Activated CD4-positive, alpha-beta T cell treated with anti-CD3 and anti-CD28 coated beads for 36 hours (primary cell): Measurements from ENCODE around the gene HECTD1. TPM values are rescaled to one million over a fixed set of nuclear protein-coding genes. Genes with fewer than 3 reads are reported as not detected.
"Not testable (repeated sequence)": the region's sequence is repeated elsewhere in the genome, so short reads cannot be mapped to it uniquely, and the experiment has no call there.

Experiments used
- ATAC-seq: fragments of 200-7000 bp; cut with Tn5 transposase; one replicate; pipeline ENCODE4 v1.10.0; 2021; ENCODE audit warnings: mild to moderate bottlenecking, moderate library complexity
- CTCF ChIA-PET: fragments of 350-600 bp; sonication (Branson Sonifier 250); formaldehyde crosslinking; loops from one replicate; lab custom pipeline; 2021; ENCODE audit warnings: antibody characterized with exemption; lab: Charles Lee
- POLR2A ChIA-PET: fragments of 350-600 bp; sonication (Branson Sonifier 250); formaldehyde crosslinking; loops from one replicate; lab custom pipeline; 2021; ENCODE audit warnings: antibody characterized with exemption, inconsistent platforms; lab: Charles Lee
- DNase-seq: peaks from one replicate; pipeline ENCODE4 v3.0.0-alpha.2; 2020
- H3K27ac Mint-ChIP-seq: one replicate; pipeline ENCODE4 v1.8.0; 2021; ENCODE audit warnings: mixed read lengths
- H3K27me3 Mint-ChIP-seq: one replicate; pipeline ENCODE4 v1.8.0; 2021; ENCODE audit warnings: mixed read lengths
- H3K36me3 Mint-ChIP-seq: one replicate; pipeline ENCODE4 v1.8.0; 2021; ENCODE audit warnings: low read depth, mixed read lengths
- H3K4me1 Mint-ChIP-seq: one replicate; pipeline ENCODE4 v1.8.0; 2021; ENCODE audit warnings: mixed read lengths
- H3K4me3 Mint-ChIP-seq: one replicate; pipeline ENCODE4 v1.8.0; 2021; ENCODE audit warnings: mild to moderate bottlenecking, moderate library complexity, mixed read lengths
- H3K9me3 Mint-ChIP-seq: one replicate; pipeline ENCODE4 v1.8.0; 2021; ENCODE audit warnings: low read depth, mixed read lengths
- intact Hi-C, 2 experiments: fragments of 100-400 bp; cut with DNase I in 1 of 2; cut with micrococcal nuclease in 1 of 2; formaldehyde crosslinking; loops; one replicate each; pipeline versions ENCODE4 v1.14.2 to v1.15.1; 2022 to 2024; cut with DNase I, micrococcal nuclease
- total RNA-seq, 2 experiments: library from RNA; stranded (reverse); gene quantifications; one replicate each; pipeline ENCODE4 v1.2.3, GENCODE V29; 2021

The HECTD1 gene
- total RNA-seq, 2 experiments from 2014 or later = 87.1 to 89.5 TPM

DNA sequence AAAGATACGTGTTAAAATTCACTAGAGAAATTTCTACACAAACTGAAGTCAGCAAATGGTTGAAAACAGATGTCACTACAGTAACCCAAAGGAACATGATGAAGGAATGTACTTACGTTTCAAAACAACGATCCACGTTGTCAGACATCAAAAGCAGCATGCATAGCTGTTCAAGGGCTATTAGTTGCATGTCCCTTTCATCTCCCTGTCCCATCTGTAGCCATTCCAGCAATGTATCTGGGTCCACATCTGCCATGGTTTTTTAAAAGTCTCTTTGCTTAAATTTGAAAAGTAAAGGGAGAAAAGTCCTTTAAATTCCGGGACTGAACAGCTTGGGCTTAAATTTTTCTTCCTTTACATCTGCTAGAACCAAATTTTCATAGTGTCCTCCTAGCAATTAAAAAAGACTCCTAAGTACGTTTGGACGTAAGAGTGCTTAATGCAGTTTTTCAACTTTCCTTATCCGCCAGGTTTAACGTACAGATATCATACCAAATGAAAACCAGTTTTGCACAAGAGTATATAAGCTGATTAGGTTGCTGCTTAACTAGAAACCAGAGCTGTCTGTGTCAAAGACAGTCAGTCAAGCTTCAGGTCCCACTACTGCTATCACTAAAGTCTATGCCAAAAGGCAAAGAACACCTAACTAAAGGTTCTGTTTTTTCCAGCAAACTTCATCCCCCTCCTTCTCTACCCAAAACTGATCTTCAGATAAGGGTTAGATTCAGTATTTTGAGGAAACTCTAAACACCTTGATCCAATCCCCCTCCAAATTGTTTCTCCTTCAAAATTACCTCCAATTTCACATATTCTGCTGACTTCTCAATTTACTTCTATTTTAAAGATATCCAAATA lies 1.7 kb downstream of the HECTD1 start:
- CTCF ChIA-PET = interaction anchor here (0.6 to 2.6 kb wide), 5 partner anchors 8 to 338 kb away, joined by 3 to 7 read pairs (median 4); partner anchors contain the start of gene HEATR5A
- ATAC-seq (no peak), DNase-seq (no peak)
- intact Hi-C loops = loop anchor here (1.0 to 10.0 kb wide), 8 partner anchors 79 to 998 kb away; partner anchors contain the start of genes ARHGAP5 (in 1 of the 2), G2E3 (in 1 of the 2) and HEATR5A (in 1 of the 2)
- peak overlapping the region; percentile 85 for H3K4me3 Mint-ChIP-seq
- H3K27me3 Mint-ChIP-seq = no peaks in the 10 kb centered on the region
- no peaks in the 10 kb centered on the region for H3K9me3 Mint-ChIP-seq
- POLR2A ChIA-PET = interaction anchor here (0.7 to 1.3 kb wide), 6 partner anchors 8 to 236 kb away, joined by 3 to 4 read pairs (median 3); partner anchors contain the start of genes HEATR5A and STRN3
- peak overlapping the region; percentile 82 for H3K27ac Mint-ChIP-seq
- peaks cover 33% of the 10 kb centered on the region for H3K36me3 Mint-ChIP-seq
- H3K4me1 Mint-ChIP-seq = peaks cover 43% of the 10 kb centered on the region

GRCh38 chr14:31204593-31205534 lies 2.7 kb downstream of the HECTD1 start:
- H3K4me3 Mint-ChIP-seq = peak overlapping the region; percentile 85
- ATAC-seq (no peak), DNase-seq (no peak)
- no peak overlapping the region for H3K27ac Mint-ChIP-seq
- peaks cover 44% of the 10 kb centered on the region for H3K4me1 Mint-ChIP-seq
- H3K36me3 Mint-ChIP-seq = peaks cover 40% of the 10 kb centered on the region
- H3K27me3 Mint-ChIP-seq = no peaks in the 10 kb centered on the region
- ChIA-PET POLR2A (no interaction called here), CTCF (interaction anchor here (1.2 kb wide), 1 partner anchor 15 kb away, joined by 3 read pairs; no protein-coding TSS in a partner anchor)
- H3K9me3 Mint-ChIP-seq = no peaks in the 10 kb centered on the region
- intact Hi-C loops = loop anchor here (5.0 to 10.0 kb wide), 4 partner anchors 152 to 872 kb away; partner anchors contain the start of genes ARHGAP5 (in 1 of the 2) and HEATR5A (in 1 of the 2)

DNA sequence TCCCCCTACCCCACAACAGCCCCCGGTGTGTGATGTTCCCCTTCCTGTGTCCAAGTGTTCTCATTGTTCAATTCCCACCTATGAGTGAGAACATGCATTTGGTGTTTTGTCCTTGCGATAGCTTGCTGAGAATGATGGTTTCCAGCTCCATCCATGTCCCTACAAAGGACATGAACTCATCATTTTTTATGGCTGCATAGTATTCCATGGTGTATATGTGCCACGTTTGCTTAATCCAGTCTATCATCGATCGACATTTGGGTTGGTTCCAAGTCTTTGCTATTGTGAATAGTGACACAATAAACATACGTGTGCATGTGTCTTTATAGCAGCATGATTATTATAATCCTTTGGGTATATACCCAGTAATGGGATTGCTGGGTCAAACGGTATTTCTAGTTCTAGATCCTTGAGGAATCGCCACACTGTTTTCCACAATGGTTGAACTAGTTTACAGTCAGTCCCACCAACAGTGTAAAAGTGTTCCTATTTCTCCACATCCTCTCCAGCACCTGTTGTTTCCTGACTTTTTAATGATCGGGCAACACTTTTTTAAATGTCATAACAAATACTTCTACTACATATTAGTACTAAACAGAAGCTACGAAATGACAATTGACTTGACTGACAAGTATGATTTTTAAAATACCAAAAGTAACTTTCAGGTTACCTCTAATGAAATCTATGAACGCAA lies 3.5 kb downstream of the HECTD1 start:
- H3K27me3 Mint-ChIP-seq, DNase-seq, ATAC-seq, H3K9me3 Mint-ChIP-seq, CTCF ChIA-PET, POLR2A ChIA-PET, H3K4me3 Mint-ChIP-seq: not testable (repeated sequence)
- intact Hi-C loops = loop anchor here (10.0 kb wide), 2 partner anchors 209 to 221 kb away; partner anchors contain the start of gene HEATR5A (in 1 of the 2)
- H3K36me3 Mint-ChIP-seq = peaks cover 44% of the 10 kb centered on the region
- H3K4me1 Mint-ChIP-seq = peaks cover 42% of the 10 kb centered on the region
- H3K27ac Mint-ChIP-seq = peak overlapping the region; percentile 12

DNA sequence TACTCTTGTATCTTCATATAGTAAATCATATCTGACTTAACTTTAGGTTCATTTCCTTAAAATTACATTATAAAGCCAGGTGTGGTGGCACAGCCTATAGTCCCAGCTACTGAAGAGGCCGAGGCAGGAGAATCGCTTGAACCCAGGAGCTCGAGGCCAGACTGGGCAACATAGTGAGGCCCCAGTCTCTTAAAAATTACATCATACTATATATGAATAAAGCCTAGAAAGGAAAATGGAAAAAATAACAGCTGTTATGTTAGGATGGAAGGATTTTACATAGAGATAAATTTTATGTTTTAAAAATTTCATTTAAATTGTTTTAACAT lies 4.2 kb downstream of the HECTD1 start:
- ChIA-PET CTCF (no interaction called here), POLR2A (no interaction called here)
- Mint-ChIP-seq H3K9me3 (no peaks in the 10 kb centered on the region), H3K27me3 (no peaks in the 10 kb centered on the region), H3K27ac (no peak overlapping the region), H3K36me3 (peaks cover 48% of the 10 kb centered on the region), H3K4me1 (peaks cover 41% of the 10 kb centered on the region), H3K4me3 (no peak overlapping the region)
- ATAC-seq (no peak), DNase-seq (no peak)
- intact Hi-C loops = loop anchor here (10.0 kb wide), 2 partner anchors 209 to 221 kb away; partner anchors contain the start of gene HEATR5A (in 1 of the 2)

DNA sequence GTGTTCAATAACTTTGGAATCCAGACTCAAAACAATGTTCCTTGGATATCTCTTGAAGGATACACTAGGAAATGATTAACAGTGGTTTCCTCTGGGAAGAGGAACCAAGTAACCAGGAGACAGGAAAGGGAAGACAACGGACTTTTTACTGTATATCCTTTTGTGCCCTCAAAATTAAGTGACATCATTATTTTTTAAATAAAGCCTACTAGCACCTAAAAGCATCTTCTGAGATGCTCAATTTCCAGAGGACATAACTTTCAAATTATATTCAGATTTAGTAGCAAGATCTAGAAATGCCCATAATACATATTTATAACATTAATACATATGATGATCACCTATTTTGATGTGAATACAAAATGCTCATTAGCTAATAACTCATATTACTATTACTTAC lies 6.5 kb downstream of the HECTD1 start:
- H3K27ac Mint-ChIP-seq = peak overlapping the region; percentile 27
- CTCF ChIA-PET = no interaction called here
- H3K4me1 Mint-ChIP-seq = peaks cover 56% of the 10 kb centered on the region

GRCh38 chr14:31200702-31200990 lies 6.9 kb downstream of the HECTD1 start:
- Mint-ChIP-seq H3K9me3 (no peaks in the 10 kb centered on the region), H3K27ac (peak overlapping the region; percentile 27), H3K36me3 (peaks cover 51% of the 10 kb centered on the region), H3K4me1 (peaks cover 57% of the 10 kb centered on the region), H3K27me3 (no peaks in the 10 kb centered on the region), H3K4me3 (no peak overlapping the region)
- ATAC-seq = no peak
- ChIA-PET CTCF (interaction anchor here (0.5 kb wide), 1 partner anchor 1052 kb away, joined by 3 read pairs; no protein-coding TSS in a partner anchor), POLR2A (interaction anchor here (0.6 kb wide), 1 partner anchor 529 kb away, joined by 3 read pairs; no protein-coding TSS in a partner anchor)
- intact Hi-C loops = loop anchor here (10.0 kb wide), 2 partner anchors 206 to 224 kb away; partner anchors contain the start of gene HEATR5A (in 1 of the 2)
- no peak for DNase-seq

More for the DNA sequence above, 6.5 kb downstream of the HECTD1 start:
- Mint-ChIP-seq H3K36me3 (peaks cover 55% of the 10 kb centered on the region), H3K27me3 (no peaks in the 10 kb centered on the region), H3K4me3 (no peak overlapping the region), H3K9me3 (no peaks in the 10 kb centered on the region)
- POLR2A ChIA-PET = interaction anchor here (0.6 kb wide), 1 partner anchor 529 kb away, joined by 3 read pairs; no protein-coding TSS in a partner anchor
- ATAC-seq (no peak), DNase-seq (no peak)
- intact Hi-C loops = loop anchor here (10.0 kb wide), 2 partner anchors 206 to 224 kb away; partner anchors contain the start of gene HEATR5A (in 1 of the 2)

DNA sequence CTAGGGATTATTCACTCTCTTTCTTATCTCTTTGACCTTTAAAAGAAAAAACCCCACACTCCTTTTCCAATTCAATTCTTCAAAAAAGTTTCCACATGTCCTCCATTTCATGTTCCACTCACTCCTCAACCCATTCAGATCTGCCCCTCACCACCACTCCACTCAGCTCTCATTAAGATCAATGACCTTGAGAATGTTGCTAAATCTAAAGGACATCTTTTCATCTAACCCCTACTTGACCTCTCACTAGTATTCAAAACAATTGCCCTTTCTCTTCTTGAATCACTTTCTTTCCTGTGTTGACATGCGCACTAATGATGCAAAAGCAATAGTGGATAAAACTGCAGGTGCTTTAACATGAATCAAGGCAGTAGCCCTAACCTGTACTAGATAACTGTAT lies 9.9 kb downstream of the HECTD1 start:
- H3K27me3 Mint-ChIP-seq = no peaks in the 10 kb centered on the region
- peak overlapping the region; percentile 49 for H3K27ac Mint-ChIP-seq
- ATAC-seq (no peak), DNase-seq (no peak)
- POLR2A ChIA-PET = interaction anchor here (1.3 kb wide), 1 partner anchor 9 kb away, joined by 3 read pairs; no protein-coding TSS in a partner anchor
- intact Hi-C loops = no loop called here
- peaks cover 41% of the 10 kb centered on the region for H3K36me3 Mint-ChIP-seq
- H3K4me1 Mint-ChIP-seq = peaks cover 55% of the 10 kb centered on the region
- H3K9me3 Mint-ChIP-seq = no peaks in the 10 kb centered on the region
- CTCF ChIA-PET = interaction anchor here (1.0 to 1.3 kb wide), 2 partner anchors 9 to 79 kb away, joined by 3 to 4 read pairs; partner anchors contain the start of gene HECTD1
- no peak overlapping the region for H3K4me3 Mint-ChIP-seq

- CTCF ChIA-PET = interaction anchor here (1.3 kb wide), 1 partner anchor 10 kb away, joined by 4 read pairs; the partner anchor contains the start of gene HECTD1
- ATAC-seq (no peak), DNase-seq (no peak)
- Mint-ChIP-seq H3K36me3 (peaks cover 40% of the 10 kb centered on the region), H3K9me3 (no peaks in the 10 kb centered on the region), H3K4me1 (peaks cover 54% of the 10 kb centered on the region), H3K27me3 (no peaks in the 10 kb centered on the region), H3K4me3 (no peak overlapping the region), H3K27ac (peak overlapping the region; percentile 49)
- intact Hi-C loops = no loop called here
- POLR2A ChIA-PET = interaction anchor here (0.7 to 1.3 kb wide), 2 partner anchors 9 to 341 kb away, joined by 3 read pairs; no protein-coding TSS in a partner anchor
These were observed 10.6 kb downstream of the HECTD1 start for GRCh38 chr14:31196839-31197492.

- Mint-ChIP-seq H3K36me3 (peaks cover 36% of the 10 kb centered on the region), H3K4me3 (no peak overlapping the region), H3K27ac (no peak overlapping the region), H3K27me3 (no peaks in the 10 kb centered on the region), H3K9me3 (no peaks in the 10 kb centered on the region), H3K4me1 (peaks cover 50% of the 10 kb centered on the region)
- intact Hi-C loops = no loop called here
- ATAC-seq (no peak), DNase-seq (no peak)
- ChIA-PET POLR2A (interaction anchor here (1.4 kb wide), 1 partner anchor 13 kb away, joined by 8 read pairs; the partner anchor contains the start of gene HECTD1), CTCF (no interaction called here)
These were observed 12.9 kb downstream of the HECTD1 start for GRCh38 chr14:31194661-31195060.

- no peak for DNase-seq
- H3K36me3 Mint-ChIP-seq = peaks cover 36% of the 10 kb centered on the region
- H3K4me1 Mint-ChIP-seq = peaks cover 52% of the 10 kb centered on the region
- intact Hi-C loops = no loop called here
- H3K27ac Mint-ChIP-seq = peak overlapping the region; percentile 63
- ChIA-PET POLR2A (interaction anchor here (1.4 kb wide), 1 partner anchor 14 kb away, joined by 8 read pairs; the partner anchor contains the start of gene HECTD1), CTCF (interaction anchor here (0.6 to 1.1 kb wide), 2 partner anchors 52 to 169 kb away, joined by 3 read pairs; no protein-coding TSS in a partner anchor)
- H3K9me3 Mint-ChIP-seq = no peaks in the 10 kb centered on the region
- ATAC-seq = peak; percentile 65
- H3K4me3 Mint-ChIP-seq = no peak overlapping the region
- no peaks in the 10 kb centered on the region for H3K27me3 Mint-ChIP-seq
These were observed 13.5 kb downstream of the HECTD1 start for GRCh38 chr14:31194095-31194494.
